ENCODE data around the gene VTI1A. TPM values are rescaled to one million over a fixed set of nuclear protein-coding genes. Genes with fewer than 3 reads are reported as not detected.

The VTI1A gene
- total RNA-seq, 2 experiments from 2014 or later, result 27.1 to 33.4 TPM

- no peaks in the 10 kb centered on the region for H3K36me3 Mint-ChIP-seq (ENCODE audit: low read depth)
- no peaks in the 10 kb centered on the region for H3K4me1 Mint-ChIP-seq
- no peak overlapping the region for H3K27ac Mint-ChIP-seq
- peaks cover 2% of the 10 kb centered on the region for H3K9me3 Mint-ChIP-seq (ENCODE audit: low read depth)
- no peak for DNase-seq
- H3K27me3 Mint-ChIP-seq, result no peaks in the 10 kb centered on the region
- no peak for ATAC-seq
- intact Hi-C loops (cut with DNase I, micrococcal nuclease), result no loop called here
- CTCF ChIA-PET, result interaction anchor here (0.7 kb wide), 1 partner anchor 132 kb away, joined by 3 read pairs; no protein-coding TSS in a partner anchor
- POLR2A ChIA-PET, result no interaction called here
- H3K4me3 Mint-ChIP-seq, result no peak overlapping the region
These were observed 389.0 kb downstream of the VTI1A start for GRCh38 chr10:112835944-112836451.

GRCh38 chr10:112838784-112839481 lies 391.9 kb downstream of the VTI1A start:
- no peaks in the 10 kb centered on the region for H3K36me3 Mint-ChIP-seq (ENCODE audit: low read depth)
- peaks cover 2% of the 10 kb centered on the region for H3K9me3 Mint-ChIP-seq (ENCODE audit: low read depth)
- no peak for ATAC-seq
- intact Hi-C loops (cut with DNase I, micrococcal nuclease), result no loop called here
- ChIA-PET CTCF (no interaction called here), POLR2A (no interaction called here)
- DNase-seq, result no peak
- no peaks in the 10 kb centered on the region for H3K4me1 Mint-ChIP-seq
- H3K4me3 Mint-ChIP-seq, result no peak overlapping the region
- no peaks in the 10 kb centered on the region for H3K27me3 Mint-ChIP-seq
- H3K27ac Mint-ChIP-seq, result no peak overlapping the region

- Mint-ChIP-seq H3K4me3 (no peak overlapping the region), H3K4me1 (no peaks in the 10 kb centered on the region), H3K36me3 (ENCODE audit: low read depth) (no peaks in the 10 kb centered on the region), H3K9me3 (ENCODE audit: low read depth) (peaks cover 6% of the 10 kb centered on the region), H3K27ac (no peak overlapping the region), H3K27me3 (no peaks in the 10 kb centered on the region)
- DNase-seq (no peak), ATAC-seq (no peak)
- intact Hi-C loops (cut with DNase I, micrococcal nuclease), result no loop called here
- POLR2A ChIA-PET, result no interaction called here
- CTCF ChIA-PET, result interaction anchor here (0.8 kb wide), 1 partner anchor 14 kb away, joined by 4 read pairs; no protein-coding TSS in a partner anchor
These were observed 393.1 kb downstream of the VTI1A start for GRCh38 chr10:112839928-112840654.

- peaks cover 10% of the 10 kb centered on the region for H3K9me3 Mint-ChIP-seq (ENCODE audit: low read depth)
- no peak for DNase-seq
- no peak overlapping the region for H3K27ac Mint-ChIP-seq
- no peak overlapping the region for H3K4me3 Mint-ChIP-seq
- ChIA-PET POLR2A (no interaction called here), CTCF (no interaction called here)
- no peaks in the 10 kb centered on the region for H3K4me1 Mint-ChIP-seq
- no peak for ATAC-seq
- intact Hi-C loops (cut with DNase I, micrococcal nuclease), result no loop called here
- no peaks in the 10 kb centered on the region for H3K27me3 Mint-ChIP-seq
- H3K36me3 Mint-ChIP-seq (ENCODE audit: low read depth), result peaks cover 2% of the 10 kb centered on the region
These were observed 394.5 kb downstream of the VTI1A start for GRCh38 chr10:112841549-112841948.

GRCh38 chr10:112842832-112843360 lies 395.9 kb downstream of the VTI1A start:
- Mint-ChIP-seq H3K27ac (no peak overlapping the region), H3K9me3 (ENCODE audit: low read depth) (peaks cover 19% of the 10 kb centered on the region)

GRCh38 chr10:112843623-112844022 lies 396.6 kb downstream of the VTI1A start:
- intact Hi-C loops (cut with DNase I, micrococcal nuclease), result no loop called here
- POLR2A ChIA-PET, result no interaction called here

More at GRCh38 chr10:112842832-112843360, 395.9 kb downstream of the VTI1A start:
- intact Hi-C loops (cut with DNase I, micrococcal nuclease), result no loop called here
- no peak for ATAC-seq
- Mint-ChIP-seq H3K4me1 (no peaks in the 10 kb centered on the region), H3K4me3 (no peak overlapping the region), H3K27me3 (no peaks in the 10 kb centered on the region), H3K36me3 (ENCODE audit: low read depth) (peaks cover 10% of the 10 kb centered on the region)
- ChIA-PET POLR2A (interaction anchor here (0.6 kb wide), 1 partner anchor 574 kb away, joined by 3 read pairs; no protein-coding TSS in a partner anchor), CTCF (no interaction called here)
- DNase-seq, result no peak

GRCh38 chr10:112844681-112845544 lies 397.9 kb downstream of the VTI1A start:
- ATAC-seq, result no peak

More at GRCh38 chr10:112843623-112844022, 396.6 kb downstream of the VTI1A start:
- H3K36me3 Mint-ChIP-seq (ENCODE audit: low read depth), result peaks cover 11% of the 10 kb centered on the region
- no peak overlapping the region for H3K4me3 Mint-ChIP-seq
- no peaks in the 10 kb centered on the region for H3K4me1 Mint-ChIP-seq
- H3K27ac Mint-ChIP-seq, result no peak overlapping the region
- DNase-seq (no peak), ATAC-seq (no peak)
- peaks cover 23% of the 10 kb centered on the region for H3K9me3 Mint-ChIP-seq (ENCODE audit: low read depth)
- CTCF ChIA-PET, result no interaction called here
- H3K27me3 Mint-ChIP-seq, result no peaks in the 10 kb centered on the region

GRCh38 chr10:112847778-112848177 lies 400.8 kb downstream of the VTI1A start:
- no peaks in the 10 kb centered on the region for H3K27me3 Mint-ChIP-seq
- peaks cover 21% of the 10 kb centered on the region for H3K9me3 Mint-ChIP-seq (ENCODE audit: low read depth)
- no peak for ATAC-seq
- DNase-seq, result no peak
- intact Hi-C loops (cut with DNase I, micrococcal nuclease), result no loop called here
- ChIA-PET POLR2A (no interaction called here), CTCF (no interaction called here)
- H3K27ac Mint-ChIP-seq, result no peak overlapping the region
- H3K36me3 Mint-ChIP-seq (ENCODE audit: low read depth), result peaks cover 11% of the 10 kb centered on the region
- H3K4me1 Mint-ChIP-seq, result no peaks in the 10 kb centered on the region
- no peak overlapping the region for H3K4me3 Mint-ChIP-seq

More at GRCh38 chr10:112844681-112845544, 397.9 kb downstream of the VTI1A start:
- ChIA-PET CTCF (no interaction called here), POLR2A (no interaction called here)
- Mint-ChIP-seq H3K36me3 (ENCODE audit: low read depth) (peaks cover 11% of the 10 kb centered on the region), H3K4me3 (no peak overlapping the region), H3K27me3 (no peaks in the 10 kb centered on the region), H3K4me1 (no peaks in the 10 kb centered on the region), H3K27ac (no peak overlapping the region), H3K9me3 (ENCODE audit: low read depth) (peaks cover 22% of the 10 kb centered on the region)
- intact Hi-C loops (cut with DNase I, micrococcal nuclease), result no loop called here
- DNase-seq, result no peak

- Mint-ChIP-seq H3K4me1 (no peaks in the 10 kb centered on the region), H3K27ac (no peak overlapping the region), H3K4me3 (no peak overlapping the region), H3K27me3 (no peaks in the 10 kb centered on the region), H3K9me3 (ENCODE audit: low read depth) (peaks cover 21% of the 10 kb centered on the region), H3K36me3 (ENCODE audit: low read depth) (peaks cover 11% of the 10 kb centered on the region)
- intact Hi-C loops (cut with DNase I, micrococcal nuclease), result no loop called here
- ATAC-seq, result no peak
- POLR2A ChIA-PET, result no interaction called here
- CTCF ChIA-PET, result no interaction called here
- no peak for DNase-seq
These were observed 401.2 kb downstream of the VTI1A start for GRCh38 chr10:112848228-112848627.

GRCh38 chr10:112848868-112849430 lies 401.9 kb downstream of the VTI1A start:
- intact Hi-C loops (cut with DNase I, micrococcal nuclease), result no loop called here
- Mint-ChIP-seq H3K9me3 (ENCODE audit: low read depth) (peaks cover 21% of the 10 kb centered on the region), H3K36me3 (ENCODE audit: low read depth) (peaks cover 11% of the 10 kb centered on the region), H3K27ac (no peak overlapping the region), H3K4me1 (no peaks in the 10 kb centered on the region), H3K27me3 (no peaks in the 10 kb centered on the region), H3K4me3 (no peak overlapping the region)
- no peak for ATAC-seq
- ChIA-PET POLR2A (no interaction called here), CTCF (no interaction called here)
- DNase-seq, result no peak

- Mint-ChIP-seq H3K36me3 (ENCODE audit: low read depth) (peaks cover 11% of the 10 kb centered on the region), H3K4me1 (no peaks in the 10 kb centered on the region), H3K4me3 (no peak overlapping the region), H3K27me3 (no peaks in the 10 kb centered on the region), H3K27ac (no peak overlapping the region), H3K9me3 (ENCODE audit: low read depth) (peaks cover 19% of the 10 kb centered on the region)
- ChIA-PET POLR2A (interaction anchor here (0.6 kb wide), 1 partner anchor 45 kb away, joined by 3 read pairs; no protein-coding TSS in a partner anchor), CTCF (no interaction called here)
- no peak for ATAC-seq
- intact Hi-C loops (cut with DNase I, micrococcal nuclease), result no loop called here
- DNase-seq, result no peak
These were observed 402.5 kb downstream of the VTI1A start for GRCh38 chr10:112849546-112849945.
